ENCODE data around the gene PRX.
"Not testable (repeated sequence)": the region's sequence is repeated elsewhere in the genome, so short reads cannot be mapped to it uniquely, and the experiment has no call there.

The PRX gene

DNA sequence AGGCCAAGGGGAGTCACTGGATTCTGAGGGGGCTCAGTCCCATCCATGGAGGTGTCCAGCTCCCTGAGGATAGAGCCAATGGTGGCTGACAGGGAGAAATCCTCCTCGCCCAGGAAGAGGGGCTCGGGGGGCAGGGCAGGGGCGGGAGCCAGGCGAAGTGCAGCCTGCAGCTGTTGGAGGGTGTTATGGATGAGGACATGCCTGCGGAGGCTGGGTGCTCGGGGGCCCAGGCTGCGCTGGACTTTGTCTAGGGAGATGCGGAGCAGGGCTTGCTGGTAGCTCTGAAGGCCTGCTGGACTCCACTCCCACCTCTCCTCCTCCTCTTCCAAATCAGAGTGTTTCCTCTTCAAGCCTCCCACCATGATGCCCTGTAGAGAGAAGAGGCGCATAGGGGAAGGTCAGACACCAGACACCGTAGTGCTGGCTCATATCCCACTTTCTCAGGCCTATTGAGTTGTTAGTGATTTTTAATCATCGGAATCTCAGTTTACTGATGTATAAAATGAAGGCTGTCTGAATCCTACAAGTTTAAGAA is 28.6 kb upstream of the PRX start:
- no peak for DNase-seq (ENCODE audit: low read depth in 2 of 2)

DNA sequence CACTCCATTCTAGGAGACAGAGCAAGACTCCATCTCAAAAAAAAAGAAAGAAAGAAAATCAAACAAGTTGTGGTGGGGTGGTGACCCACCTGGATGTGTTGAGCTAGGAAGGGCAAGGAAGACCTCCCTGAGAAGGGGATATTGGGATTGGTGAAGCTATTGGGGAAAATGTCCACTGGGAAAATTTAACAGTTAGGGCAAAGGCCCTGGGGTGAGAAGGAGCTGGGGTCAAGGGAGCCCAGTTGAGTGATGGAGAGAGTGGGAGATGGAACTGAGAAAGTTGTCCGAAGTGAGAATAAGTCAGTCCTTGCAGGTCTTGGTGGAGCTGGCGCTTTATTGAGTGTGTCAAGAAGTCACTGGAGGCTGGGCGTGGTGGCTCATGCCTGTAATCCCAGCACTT is 25.1 kb upstream of the PRX start:
- no peak for DNase-seq (ENCODE audit: low read depth in 2 of 2)

DNA sequence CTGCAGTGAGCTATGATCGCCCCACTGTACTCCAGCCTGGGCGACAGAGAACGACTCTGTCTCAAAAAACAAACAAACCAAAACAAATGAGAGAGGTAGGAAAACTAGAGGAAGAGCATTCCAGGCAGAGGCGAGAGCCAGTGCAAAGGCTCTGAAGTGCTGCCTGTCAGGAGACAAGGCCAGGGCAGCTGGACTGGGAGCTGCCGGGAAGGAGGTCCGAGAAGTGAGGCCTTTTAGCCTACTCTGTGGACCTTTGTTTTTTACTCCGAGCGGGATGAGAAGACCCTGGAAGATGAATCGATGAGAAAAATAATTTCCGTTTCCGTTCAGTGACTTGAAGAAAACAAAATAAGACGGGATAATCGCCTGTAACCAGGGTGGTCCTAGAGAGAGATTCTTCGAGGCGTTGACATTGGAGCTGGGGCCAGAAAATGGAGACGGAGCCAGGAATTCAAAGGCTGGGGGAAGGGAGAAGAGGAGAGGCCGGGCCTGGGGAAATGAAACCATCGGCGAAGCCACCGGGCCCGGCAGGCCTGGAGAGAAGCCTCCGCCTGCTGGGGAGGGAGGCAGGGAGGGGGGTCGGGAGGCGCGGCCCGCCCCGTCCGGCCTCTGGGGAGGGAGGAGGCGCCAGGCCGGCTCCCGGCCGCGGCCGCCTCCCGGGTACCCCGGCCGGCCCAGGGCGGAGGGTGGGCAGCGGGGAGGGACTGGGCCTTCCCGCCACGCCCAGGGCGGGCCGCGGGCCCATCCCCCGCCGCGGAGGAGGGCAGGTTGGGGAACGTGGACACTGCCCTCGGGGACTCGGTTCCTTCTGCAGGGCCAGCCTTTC is 20.4 kb upstream of the PRX start:
- DNase-seq (ENCODE audit: low read depth in 2 of 2), result peak in 1 of 2 experiments; percentile 29

DNA sequence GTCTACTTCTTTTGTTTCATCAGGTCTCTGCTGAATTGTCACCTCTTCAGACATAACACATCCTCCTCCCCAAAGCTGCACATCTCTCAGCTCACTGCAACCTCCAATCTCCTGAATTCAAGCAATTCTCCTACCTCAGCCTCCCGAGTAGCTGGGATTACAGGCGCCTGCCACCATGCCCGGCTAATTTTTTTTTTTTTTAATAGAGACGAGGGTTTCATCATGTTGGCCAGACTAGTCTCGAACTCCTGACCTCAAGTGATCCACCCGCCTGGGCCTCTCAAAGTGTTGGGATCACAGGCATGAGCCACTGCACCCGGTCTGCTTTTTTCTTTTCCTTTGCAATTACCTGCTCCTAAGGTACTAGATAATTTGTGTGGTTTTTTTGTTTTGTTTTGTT is 19.6 kb upstream of the PRX start:
- DNase-seq (ENCODE audit: low read depth in 2 of 2), result not testable (repeated sequence)

DNA sequence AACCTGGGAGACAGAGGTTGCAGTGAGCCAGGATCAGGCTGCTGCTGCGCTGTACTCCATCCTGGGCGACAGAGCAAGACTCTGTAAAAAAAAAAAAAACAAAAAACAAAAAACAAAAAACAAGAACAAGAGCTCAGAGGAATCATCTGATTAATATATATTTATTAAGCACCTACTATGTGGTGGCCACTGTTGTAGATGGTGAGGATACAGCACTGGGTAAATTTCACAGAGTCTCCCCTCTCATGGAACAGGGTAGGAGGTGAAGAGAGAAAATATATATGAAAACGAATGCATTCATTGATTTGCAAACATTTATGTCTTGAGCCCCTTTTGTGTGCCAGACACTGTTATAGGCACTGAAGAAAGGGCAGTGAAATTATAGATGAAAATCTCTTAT is 18.5 kb upstream of the PRX start:
- no peak for DNase-seq (ENCODE audit: low read depth in 2 of 2)

DNA sequence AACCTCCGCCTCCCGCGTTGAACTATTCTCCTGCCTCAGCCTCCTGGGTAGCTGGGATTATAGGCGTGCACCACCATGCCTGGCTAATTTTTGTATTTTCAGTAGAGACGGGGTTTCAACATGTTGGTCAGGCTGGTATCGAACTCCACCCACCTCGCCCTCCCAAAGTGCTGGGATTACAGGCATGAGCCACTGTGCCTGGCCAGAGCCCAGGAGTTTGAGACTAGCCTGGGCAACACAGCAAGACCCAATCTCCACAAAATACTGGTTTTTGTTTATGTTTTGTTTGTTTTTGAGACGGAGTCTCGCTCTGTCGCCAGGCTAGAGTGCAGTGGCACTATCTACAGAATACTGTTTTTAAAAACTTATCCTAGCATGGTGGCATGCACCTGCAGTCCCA is 17.1 kb upstream of the PRX start:
- not testable (repeated sequence) for DNase-seq (ENCODE audit: low read depth in 2 of 2)

DNA sequence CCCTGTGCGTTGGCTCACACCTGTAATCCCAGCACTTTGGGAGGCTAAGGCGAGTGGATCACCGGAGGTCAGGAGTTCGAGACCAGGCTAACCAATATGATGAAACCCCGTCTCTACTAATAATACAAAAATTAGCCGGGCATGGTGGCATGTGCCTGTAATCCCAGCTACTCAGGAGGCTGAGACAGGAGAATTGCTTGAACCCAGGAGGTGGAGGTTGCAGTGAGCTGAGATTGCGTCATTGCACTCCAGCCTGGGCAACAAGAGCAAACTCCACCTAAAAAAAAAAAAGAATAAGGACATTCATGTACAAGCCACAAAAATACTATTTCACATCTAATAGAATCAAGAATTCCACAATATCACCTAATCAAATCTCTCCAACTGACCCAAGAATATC is 15.0 kb upstream of the PRX start:
- not testable (repeated sequence) for DNase-seq (ENCODE audit: low read depth in 2 of 2)

DNA sequence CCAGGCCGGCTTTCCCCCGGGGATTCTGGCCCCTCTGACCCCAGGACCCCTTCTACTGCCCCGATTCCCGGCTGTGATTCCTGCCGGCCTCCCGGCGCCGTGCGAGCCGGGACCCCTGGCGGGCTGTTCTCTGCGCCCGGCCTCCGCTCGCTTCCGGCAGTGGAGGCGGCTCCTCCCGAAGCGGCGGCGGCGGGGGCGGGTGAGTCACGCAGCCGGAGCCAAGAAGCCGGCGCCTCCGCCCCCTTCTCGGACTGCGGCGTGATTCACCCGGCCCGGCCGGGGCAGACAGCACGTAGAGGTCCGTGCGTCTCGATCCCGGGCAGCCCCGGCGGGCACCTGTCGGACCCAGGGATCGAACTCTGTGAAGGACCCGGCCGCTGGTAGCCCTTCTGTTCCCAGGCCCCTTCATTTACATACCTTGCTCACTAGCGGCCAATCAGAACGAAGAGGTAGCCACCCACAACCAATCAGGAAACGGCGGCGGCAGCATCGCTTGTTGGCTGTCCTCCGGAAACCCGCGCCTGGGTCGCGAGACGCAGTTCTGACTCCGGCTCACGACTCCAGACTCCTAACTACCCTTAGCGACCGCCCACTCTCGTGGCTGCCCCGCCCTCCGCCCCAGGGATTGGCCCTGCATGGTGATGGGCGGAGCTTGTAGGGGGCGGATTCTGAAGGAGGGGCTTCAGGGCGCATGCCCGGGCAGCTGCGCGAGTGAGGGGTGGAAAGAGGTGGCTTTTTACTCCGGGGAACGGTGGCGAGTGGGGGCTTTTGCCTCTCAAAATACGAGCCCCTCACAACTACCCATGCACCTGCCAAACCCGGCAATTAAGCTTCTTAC is 12.5 kb upstream of the PRX start, which contains the start of gene SERTAD1:
SERTAD1 (minus strand) TSS at position 543 of the 838 bp plus-strand sequence. CDS start 2,446 bp downstream, outside the sequence.
- DNase-seq (ENCODE audit: low read depth in 2 of 2), result peak; percentile 100

DNA sequence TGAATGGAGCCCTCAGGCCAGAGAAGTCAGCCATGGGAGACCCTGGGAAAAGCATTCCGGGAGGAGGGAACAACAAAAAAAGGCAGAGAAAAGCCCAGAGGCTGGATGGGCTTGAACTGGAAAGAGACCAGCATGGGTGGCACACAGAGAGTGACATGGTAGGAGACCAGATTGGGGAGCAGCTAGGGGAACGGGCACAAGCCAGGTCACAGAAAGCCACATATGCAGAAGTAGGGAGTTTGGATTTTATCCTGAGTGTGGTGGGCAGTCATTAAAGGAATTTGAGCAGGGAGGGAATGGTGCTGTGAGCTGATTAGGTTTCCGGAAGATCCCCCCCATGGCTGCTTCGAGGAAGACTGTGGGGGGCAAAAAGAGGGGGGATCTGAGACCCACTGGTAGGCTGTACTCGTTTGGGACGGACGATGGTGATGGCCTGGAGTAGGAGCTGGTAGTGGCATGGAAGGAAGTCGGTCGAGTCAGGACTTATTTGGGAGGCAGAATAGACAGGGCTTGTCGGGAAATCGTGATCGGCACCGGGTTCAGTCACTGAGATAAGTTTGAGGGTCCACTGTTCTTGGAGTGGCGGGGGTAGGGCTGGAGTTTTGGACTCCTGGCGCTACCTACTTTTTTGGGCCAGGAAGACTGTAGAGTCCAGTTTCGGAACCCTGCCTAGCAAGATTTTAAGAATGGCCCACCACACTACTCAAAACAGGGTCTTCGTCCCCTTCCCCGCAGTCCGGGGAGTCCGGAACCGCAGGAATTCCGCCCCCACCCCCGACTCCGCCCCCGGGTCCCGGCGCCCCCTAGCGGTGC is 11.7 kb upstream of the PRX start:
- DNase-seq (ENCODE audit: low read depth in 2 of 2), result no peak

DNA sequence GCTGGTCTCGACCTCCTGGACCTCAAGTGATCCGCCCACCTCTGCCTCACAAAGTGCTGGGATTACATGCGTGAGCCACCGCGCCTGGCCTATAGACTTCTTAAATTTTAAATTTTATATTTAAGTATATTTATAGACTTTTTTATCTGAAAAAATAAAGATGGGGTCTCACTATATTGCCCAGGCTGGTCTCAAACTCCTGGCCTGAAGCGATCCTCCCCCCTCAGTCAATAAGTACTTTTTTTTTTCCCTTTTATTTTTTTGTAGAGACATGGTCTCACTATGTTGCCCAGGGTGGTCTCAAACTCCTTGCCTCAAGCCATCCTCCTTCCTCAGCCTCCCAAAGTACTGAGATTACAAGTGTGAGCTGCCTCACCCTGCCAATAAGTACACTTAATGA is 10.8 kb upstream of the PRX start:
- DNase-seq (ENCODE audit: low read depth in 2 of 2), result no peak

DNA sequence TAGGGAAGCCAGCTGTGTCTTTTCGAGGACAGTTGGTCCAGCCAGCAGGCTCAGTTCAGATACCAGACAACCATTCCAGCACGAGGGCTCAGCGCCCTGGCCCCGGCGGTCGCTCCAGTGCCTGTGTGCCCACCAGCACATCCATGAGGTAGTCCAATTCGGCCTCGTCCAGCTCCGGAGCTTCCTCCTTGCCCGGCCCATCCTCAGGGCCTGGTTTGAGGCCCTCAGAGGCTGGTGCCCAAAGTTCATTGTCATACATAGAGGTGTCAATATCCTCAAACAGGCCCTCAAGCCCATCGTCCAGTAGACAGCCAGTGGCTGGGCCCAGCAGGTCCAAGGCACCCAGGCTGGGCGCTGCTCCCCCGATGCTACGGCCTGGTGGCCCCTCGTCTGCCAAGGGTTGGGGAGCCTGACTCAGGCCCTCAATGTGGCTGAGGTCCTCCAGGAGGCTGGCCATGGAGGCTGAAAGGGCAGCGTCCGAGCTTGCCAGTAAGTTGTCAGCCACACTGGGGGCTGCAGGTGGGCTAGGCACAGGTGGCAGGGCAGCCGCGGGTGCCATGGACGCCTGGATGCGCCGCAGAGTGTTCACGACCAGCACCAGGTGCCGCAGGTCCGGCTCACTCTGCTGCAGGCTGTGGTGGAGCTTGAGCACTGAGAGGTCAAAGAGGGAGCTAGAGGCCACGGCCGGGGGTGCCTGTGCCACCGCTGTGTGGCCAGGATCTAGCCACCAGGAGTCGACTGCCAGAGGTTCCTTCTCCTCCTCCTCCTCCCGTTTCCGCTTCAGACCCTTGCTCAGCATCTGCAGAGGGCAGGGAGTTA is 9.8 kb upstream of the PRX start:
- no peak for DNase-seq (ENCODE audit: low read depth in 2 of 2)

DNA sequence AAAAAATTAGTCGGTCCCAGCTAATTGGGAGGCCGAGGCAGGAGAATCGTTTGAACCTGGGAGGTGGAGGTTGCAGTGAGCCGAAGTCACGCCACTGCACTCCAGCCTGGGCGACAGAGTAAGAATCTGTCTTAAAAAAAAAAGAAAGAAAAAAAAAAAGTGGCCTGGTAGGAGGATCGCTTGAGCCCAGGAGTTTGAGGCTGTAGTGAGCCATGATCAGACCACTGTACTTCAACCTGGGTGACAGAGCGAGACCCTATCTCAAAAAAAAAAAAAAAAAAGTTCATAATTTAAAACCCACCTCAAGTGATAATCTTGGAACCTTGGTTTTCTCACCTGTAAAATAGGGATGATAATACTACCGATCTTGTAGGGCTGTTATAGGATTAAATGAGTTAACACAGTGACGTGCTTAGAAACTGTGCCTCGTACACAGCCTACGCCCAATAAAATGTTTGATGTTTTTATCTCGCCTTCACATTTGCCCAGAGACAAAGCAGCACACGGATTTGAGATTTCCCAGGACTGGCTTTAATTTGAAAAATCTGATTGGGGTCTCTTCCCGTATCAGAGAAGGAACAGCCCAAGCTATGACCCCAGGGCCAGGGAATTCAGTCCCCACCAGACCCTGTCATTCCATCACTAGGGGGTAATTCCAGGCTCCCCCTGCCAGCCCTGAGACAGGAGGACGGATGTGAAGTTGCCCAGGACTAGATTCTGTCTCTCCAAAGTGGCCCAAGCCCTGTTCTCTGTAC is 9.0 kb upstream of the PRX start:
- no peak for DNase-seq (ENCODE audit: low read depth in 2 of 2)

DNA sequence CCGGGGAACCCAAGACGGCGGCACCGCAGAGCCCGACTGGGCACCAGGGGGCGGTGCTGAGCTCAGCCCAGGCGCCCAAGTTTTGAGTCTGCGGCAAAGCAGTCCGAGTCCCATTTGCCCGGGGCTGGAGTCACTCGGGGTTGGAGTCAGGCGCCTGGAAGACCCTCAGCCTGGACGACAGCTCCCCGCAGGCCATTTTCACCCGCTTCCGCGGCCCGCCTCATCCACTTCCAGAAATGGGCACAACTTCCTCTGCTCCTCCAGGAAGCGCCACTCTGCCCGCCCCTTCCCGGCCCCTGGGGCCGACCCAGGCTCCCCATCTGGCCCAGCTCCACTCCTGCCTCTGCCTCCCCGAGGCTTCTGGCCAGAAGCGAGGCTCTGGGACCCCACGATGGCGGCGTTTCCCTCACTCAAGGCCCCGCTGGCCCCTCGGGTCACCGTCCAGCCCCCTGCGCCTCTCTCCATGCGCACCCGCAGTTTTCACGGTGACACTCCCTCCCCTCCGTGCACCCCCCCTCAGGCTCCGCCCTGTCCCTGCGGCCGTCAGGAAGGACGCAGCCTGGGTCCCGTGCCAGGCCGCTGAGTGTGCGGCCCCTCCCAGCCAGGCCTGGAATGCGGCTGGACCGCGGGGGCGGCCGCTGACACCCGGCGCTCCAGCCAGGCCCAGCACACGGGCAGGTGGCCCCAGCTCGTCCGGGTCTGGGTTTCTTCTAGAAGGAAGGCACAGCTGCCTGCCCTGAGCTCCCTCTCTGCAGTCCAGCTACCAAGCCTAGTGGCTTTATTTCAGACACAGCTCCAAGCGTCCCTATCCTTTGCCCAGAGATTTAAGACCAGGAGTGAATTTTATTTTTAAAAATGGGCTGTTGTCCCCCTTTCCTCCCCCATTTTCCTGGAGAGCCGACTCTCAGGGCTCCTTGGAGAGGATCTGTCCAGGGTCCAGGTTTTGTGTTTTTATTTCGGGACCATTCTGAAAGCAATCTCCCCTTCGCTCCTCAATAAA is 7.9 kb upstream of the PRX start:
- DNase-seq (ENCODE audit: low read depth in 2 of 2), result peak; percentile 47 to 76

DNA sequence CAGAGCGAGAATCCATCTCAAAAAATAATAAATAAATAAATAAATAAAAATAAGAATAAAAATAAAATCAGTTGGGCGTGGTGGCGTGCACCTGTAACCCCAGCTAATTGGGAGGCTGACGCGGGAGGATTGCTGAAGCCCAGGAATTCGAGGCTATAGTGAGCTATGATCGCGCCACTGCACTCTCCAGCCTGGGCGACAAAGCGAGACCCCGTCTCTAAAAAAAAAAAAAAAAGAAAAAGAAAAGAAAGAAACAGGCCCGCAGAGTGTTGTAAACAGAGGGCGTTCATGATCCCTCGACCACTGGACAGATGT is 7.2 kb upstream of the PRX start:
- DNase-seq (ENCODE audit: low read depth in 2 of 2), result no peak

DNA sequence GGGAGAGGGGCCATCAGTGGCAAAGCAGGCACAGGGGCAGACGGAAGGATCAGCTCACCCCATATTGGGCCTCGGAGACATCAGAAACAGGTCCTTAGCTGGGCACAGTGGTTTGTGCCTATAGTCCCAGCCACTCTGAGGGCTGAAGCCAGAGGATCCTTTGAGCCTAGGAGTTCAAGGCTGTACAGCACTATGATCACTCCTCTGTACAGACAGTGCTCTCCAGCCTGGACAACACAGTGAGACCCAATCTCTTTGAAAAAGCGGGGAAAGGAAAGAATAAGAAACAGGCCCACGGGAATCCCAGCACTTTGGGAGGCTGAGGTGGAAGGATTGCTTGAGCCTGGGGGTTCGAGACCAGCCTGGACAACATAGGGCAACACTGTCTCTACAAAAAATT is 6.6 kb upstream of the PRX start:
- DNase-seq (ENCODE audit: low read depth in 2 of 2), result no peak

DNA sequence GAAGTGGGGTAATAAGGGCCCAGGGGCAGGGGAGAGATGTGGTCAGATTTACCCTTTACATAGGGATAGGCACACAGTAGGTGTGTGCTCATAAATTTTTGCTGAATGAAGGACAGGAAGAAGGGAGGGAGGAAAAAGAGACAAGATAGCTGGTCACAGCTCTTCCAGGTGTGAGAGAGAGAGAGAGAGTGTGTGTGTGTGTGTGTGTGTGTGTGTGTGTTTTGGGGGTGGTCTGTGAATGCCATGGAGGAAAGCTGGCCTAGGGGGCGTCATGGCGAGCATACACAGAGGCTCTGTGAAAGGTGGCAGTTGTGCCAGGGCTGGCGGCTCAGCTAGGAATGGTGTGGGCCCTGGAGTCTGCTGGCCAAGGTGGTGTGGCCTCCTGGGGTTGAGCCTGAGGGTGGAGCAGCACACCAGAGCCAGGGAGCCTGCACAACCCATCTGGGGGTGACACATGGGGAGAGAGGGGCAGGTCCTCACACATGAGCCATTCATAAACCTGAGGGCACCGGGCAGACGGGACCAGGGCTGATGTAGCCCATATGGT is 6.0 kb upstream of the PRX start:
- DNase-seq (ENCODE audit: low read depth in 2 of 2), result no peak

DNA sequence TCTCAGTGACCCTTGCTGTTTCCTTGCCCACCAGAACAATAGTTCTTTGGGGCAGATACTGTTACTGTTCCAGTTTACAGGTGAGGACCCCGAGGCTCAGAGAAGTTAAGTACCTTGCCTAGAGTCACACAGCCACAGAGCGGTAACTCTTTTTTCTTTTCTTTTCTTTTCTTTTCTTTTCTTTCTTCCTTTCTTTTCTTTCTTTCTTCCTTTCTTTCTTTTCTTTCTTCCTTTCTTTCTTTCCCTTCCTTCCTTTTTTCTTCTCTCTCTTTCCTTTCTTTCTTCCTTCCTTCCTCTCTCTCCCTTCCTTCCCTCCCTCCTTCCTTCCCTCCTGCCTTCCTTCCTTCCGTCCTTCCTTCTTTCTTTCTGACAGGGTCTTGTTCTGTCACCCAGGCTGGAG is 4.9 kb upstream of the PRX start:
- DNase-seq (ENCODE audit: low read depth in 2 of 2), result no peak

DNA sequence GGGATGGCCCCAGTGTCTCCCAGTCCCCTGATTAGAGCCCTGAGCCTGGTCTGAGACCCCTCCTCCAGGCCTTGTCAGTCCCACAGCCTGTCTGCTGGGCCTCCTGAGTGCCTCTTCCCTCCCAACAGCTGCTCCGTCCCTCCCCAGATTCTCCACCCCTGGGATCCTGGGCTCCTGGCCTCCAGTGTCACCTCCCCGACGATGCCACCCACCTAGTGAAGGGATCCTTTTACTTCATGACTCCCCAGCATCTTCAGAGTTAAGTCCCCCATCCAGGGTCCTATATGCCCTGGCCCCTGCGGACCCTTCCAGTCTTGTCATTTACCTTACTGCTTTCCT is 4.4 kb upstream of the PRX start:
- DNase-seq (ENCODE audit: low read depth in 2 of 2), result no peak

Data from stimulated activated CD4-positive, alpha-beta T cell treated with anti-CD3 and anti-CD28 coated beads, Interleukin-12 subunit alpha, Interleukin-12 subunit beta, amount 100 ng/mL, for 24 hours (primary cell).